IPS-18a (cell line): ENCODE measurements around the gene GTF3C2.
"Not testable (repeated sequence)": the region's sequence is repeated elsewhere in the genome, so short reads cannot be mapped to it uniquely, and the experiment has no call there.

ENCODE experiments used
- H3K27ac ChIP-seq: one replicate; pipeline ENCODE4 v1.5.1; 2013; ENCODE audit warnings: low read length
- H3K27me3 ChIP-seq: one replicate; pipeline ENCODE4 v1.6.1; 2013; ENCODE audit warnings: mild to moderate bottlenecking, low read length; ENCODE audit not compliant: control insufficient read depth, insufficient read depth
- H3K36me3 ChIP-seq: one replicate; pipeline ENCODE4 v1.6.1; 2013; ENCODE audit warnings: low read depth, low read length; ENCODE audit not compliant: control insufficient read depth
- H3K4me1 ChIP-seq: one replicate; pipeline ENCODE4 v1.6.1; 2013; ENCODE audit warnings: low read depth, low read length; ENCODE audit not compliant: control insufficient read depth
- H3K4me3 ChIP-seq: one replicate; pipeline ENCODE4 v1.5.1; 2013; ENCODE audit warnings: low read length
- H3K9ac ChIP-seq: one replicate; pipeline ENCODE4 v1.6.1; 2013; ENCODE audit warnings: mild to moderate bottlenecking, low read length, moderate library complexity
- H3K9me3 ChIP-seq: one replicate; pipeline ENCODE4 v1.6.1; 2013; ENCODE audit warnings: low read depth, low read length; ENCODE audit not compliant: control insufficient read depth

GTF3C2 gene

DNA sequence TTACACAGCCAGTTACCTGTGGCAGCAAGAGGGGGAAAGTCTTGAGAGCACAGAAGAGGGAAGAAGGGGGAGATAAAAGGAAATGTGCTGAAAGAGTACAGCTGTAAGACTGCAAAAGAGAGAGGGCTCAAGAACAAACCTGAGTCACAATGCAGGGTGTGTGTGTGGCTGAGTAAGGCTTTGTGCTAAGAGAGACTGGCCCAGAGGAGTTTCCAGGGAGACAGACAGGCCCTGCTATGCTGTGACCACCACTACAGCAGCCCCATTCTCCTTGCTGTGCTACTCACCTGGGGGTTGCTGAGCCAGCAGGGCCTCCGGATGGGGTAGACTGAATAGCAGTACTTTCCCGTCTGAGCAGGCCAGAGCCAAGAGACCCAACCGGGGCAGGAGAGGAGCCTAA is 21.3 kb downstream of the GTF3C2 start:
- Histone ChIP-seq H3K27ac (no peak overlapping the region), H3K36me3 (peaks cover 75% of the 10 kb centered on the region), H3K9me3 (no peaks in the 10 kb centered on the region), H3K4me1 (no peaks in the 10 kb centered on the region), H3K27me3 (no peaks in the 10 kb centered on the region), H3K9ac (no peak overlapping the region), H3K4me3 (no peak overlapping the region)

DNA sequence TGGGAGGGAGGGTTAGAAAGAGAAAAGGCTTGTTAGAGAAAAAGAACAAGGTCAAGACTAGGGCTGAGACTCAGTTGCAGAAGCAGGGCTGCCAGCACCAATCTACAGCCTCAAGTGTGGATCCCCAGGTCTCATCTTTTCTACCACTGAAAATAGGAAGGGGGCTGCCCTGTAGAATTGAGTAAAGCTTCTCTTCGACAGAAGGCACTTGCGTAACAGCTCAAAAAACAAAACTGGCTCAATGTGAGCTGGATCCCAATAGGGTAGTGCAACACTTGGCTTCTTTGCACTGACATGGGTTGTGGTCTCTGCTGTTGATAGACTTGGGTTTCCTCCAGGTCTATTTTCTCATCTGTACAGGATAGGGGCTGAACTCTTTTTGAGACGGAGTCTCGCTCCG is 31.8 kb downstream of the GTF3C2 start:
- Histone ChIP-seq H3K9me3 (no peaks in the 10 kb centered on the region), H3K27me3 (no peaks in the 10 kb centered on the region), H3K27ac (no peak overlapping the region), H3K36me3 (peaks cover 38% of the 10 kb centered on the region), H3K4me3 (no peak overlapping the region), H3K4me1 (peaks cover 6% of the 10 kb centered on the region), H3K9ac (no peak overlapping the region)

DNA sequence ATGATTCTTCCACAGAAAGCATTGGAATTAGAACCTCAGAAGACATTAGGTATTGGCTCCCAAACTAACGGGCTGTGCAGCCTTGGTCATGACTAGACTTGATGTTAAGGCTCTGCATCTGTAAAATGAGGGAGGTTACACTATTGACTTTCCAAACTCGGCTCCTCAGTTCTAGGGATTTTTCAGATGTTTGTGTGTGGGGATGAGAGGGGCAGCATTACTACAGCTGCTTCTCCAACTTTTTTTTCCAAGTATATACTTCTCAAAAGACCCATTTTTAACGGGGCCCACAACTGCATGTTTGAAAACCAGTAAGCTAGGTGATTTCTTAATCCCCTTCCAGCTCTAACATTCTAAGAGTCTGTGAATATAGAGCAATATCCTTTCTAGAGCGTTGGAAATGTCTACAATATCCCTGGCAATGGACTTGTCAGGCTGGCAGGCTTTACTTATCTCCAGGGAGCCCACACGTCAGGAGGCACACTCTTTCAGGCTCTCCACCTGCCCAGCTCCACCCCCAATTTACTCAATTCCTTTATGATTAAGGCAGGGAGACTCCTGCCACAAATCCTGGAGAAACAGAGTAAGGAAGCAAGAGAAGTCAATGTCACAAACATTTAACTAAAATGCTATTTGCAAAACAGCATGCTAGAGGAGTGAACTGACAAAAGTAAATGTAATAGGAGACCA is 32.8 kb downstream of the GTF3C2 start:
- Histone ChIP-seq H3K27me3 (no peaks in the 10 kb centered on the region), H3K4me1 (peaks cover 6% of the 10 kb centered on the region), H3K27ac (peak overlapping the region; percentile 95), H3K4me3 (peak overlapping the region; percentile 99), H3K36me3 (peaks cover 30% of the 10 kb centered on the region), H3K9ac (peak overlapping the region; percentile 98), H3K9me3 (no peaks in the 10 kb centered on the region)

DNA sequence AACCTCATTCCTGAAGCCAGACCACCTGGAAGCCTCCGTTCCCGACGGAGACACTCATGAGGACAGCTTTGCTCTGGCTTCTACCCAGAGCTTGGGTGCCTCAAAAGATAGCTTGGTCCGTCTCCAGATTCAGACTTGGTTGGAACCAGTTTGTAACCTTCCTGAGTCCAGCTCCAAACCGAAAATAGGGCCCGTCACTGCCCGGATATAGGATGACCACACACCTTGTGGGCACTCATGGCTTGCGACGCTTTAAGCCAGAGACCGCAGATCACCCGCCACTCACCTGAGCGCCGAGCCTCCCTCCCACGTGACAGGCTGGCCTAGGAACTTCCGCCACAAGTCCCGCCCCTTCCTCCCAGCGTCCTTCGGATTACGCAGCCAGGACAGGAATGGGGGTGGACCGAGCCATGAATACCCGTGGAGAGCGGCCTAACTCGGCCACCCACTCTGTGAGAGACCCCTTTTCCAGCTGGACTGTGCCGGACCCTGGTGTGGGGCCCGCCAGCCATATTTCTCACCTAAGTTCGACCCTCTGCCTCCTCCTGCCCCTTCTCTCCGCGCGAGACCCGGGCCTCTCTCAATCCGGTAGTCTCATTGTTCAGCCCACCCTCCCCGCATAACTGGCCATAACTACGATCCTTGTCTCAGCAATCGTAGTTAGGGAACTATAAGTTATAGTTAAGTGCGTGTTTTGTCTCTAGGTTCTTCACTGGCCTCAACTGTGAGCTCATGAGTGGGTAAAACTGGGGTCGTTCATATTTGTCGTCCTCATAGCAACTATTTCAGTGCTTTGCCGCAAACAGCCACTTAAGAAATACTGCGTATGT is 33.6 kb downstream of the GTF3C2 start, which contains the start of gene MPV17:
Gene MPV17, minus strand, starts transcription at position 332 of the 830 bp plus-strand sequence. CDS start 580 bp downstream, outside the sequence.
- H3K9ac ChIP-seq = peak within 1 kb of the TSS; percentile 98
- peaks cover 23% of the 10 kb centered on the region for H3K36me3 ChIP-seq
- no peaks in the 10 kb centered on the region for H3K9me3 ChIP-seq
- peak within 1 kb of the TSS; percentile 95 for H3K27ac ChIP-seq
- H3K27me3 ChIP-seq = no peaks in the 10 kb centered on the region
- H3K4me1 ChIP-seq = peaks cover 6% of the 10 kb centered on the region
- H3K4me3 ChIP-seq = peak within 1 kb of the TSS; percentile 99

DNA sequence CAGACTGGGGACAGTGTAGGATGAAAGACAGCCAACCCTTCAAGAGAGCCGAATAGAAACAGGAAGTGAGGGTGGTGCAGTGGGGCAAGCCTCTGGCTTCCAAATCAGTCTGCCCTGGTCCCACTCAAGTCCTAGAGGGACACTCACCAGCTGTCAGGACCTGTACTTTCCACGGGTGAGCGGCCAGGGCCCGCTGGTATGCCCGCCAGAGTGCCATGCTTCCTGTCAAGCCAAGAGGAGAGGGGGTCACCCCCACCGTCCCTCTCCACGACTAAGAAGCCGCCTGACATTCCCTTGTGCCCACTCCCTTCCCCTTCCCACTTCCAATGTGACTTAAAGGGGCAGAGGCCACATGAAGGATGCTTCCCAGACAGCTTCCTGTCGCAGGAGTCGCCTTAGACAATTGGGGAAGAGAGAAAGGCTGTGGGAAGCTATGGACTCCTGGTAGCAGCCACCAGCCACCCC is 34.2 kb downstream of the GTF3C2 start:
- no peaks in the 10 kb centered on the region for H3K27me3 ChIP-seq
- peak overlapping the region; percentile 98 for H3K9ac ChIP-seq
- peak overlapping the region; percentile 87 for H3K27ac ChIP-seq
- peaks cover 6% of the 10 kb centered on the region for H3K4me1 ChIP-seq
- H3K36me3 ChIP-seq = peaks cover 19% of the 10 kb centered on the region
- no peaks in the 10 kb centered on the region for H3K9me3 ChIP-seq
- H3K4me3 ChIP-seq = peak overlapping the region; percentile 99

DNA sequence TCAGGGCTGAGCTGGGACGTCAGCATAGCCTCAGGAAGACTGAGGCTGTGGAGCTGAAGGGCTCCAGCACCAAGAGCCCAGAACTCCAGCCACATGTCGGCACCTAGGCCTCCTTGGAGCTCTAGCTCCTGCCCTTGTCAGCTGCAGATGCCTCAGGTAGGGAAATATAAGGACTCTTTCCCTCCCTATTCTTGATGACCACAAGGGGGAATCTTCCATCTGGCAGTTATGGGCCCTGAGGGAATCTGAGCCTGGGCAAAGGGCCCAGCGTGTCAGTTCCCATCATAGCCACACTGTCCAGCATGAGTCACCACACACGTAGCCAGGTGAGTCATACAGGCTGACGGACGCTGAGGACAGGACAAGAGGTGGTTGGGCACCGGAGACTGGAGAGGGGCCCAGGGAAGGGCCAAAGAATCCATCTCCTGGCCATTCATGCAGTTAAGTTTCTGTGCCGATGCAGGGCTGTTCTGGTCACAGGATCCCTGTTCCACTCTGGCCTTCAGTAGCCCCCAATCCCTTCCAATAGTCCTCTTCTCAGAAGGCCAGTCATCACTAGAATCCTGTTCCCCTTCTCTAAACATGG is 35.5 kb downstream of the GTF3C2 start:
- H3K27ac ChIP-seq = no peak overlapping the region
- no peak overlapping the region for H3K4me3 ChIP-seq
- peaks cover 6% of the 10 kb centered on the region for H3K36me3 ChIP-seq
- H3K9ac ChIP-seq = no peak overlapping the region
- no peaks in the 10 kb centered on the region for H3K27me3 ChIP-seq
- no peaks in the 10 kb centered on the region for H3K9me3 ChIP-seq
- peaks cover 6% of the 10 kb centered on the region for H3K4me1 ChIP-seq

DNA sequence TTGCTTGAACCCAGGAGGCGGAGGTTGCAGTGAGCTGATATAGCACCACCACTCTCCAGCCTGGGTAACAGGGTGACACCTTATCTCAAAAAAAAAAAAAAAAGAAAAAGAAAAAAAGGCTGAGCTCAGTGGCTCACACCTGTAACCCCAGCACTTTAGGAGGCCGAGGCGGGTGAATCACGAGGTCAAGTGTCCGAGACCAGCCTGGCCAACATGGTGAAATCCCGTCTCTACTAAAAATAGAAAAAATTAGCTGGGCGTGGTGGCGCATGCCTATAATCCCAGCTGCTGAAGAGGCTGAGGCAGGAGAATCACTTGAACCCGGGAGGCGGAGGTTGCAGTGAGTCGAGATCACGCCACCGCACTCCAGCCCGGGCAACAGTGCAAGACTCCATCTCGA is 36.7 kb downstream of the GTF3C2 start:
- H3K27ac ChIP-seq, H3K4me1 ChIP-seq, H3K36me3 ChIP-seq, H3K9ac ChIP-seq, H3K9me3 ChIP-seq, H3K27me3 ChIP-seq, H3K4me3 ChIP-seq: not testable (repeated sequence)

DNA sequence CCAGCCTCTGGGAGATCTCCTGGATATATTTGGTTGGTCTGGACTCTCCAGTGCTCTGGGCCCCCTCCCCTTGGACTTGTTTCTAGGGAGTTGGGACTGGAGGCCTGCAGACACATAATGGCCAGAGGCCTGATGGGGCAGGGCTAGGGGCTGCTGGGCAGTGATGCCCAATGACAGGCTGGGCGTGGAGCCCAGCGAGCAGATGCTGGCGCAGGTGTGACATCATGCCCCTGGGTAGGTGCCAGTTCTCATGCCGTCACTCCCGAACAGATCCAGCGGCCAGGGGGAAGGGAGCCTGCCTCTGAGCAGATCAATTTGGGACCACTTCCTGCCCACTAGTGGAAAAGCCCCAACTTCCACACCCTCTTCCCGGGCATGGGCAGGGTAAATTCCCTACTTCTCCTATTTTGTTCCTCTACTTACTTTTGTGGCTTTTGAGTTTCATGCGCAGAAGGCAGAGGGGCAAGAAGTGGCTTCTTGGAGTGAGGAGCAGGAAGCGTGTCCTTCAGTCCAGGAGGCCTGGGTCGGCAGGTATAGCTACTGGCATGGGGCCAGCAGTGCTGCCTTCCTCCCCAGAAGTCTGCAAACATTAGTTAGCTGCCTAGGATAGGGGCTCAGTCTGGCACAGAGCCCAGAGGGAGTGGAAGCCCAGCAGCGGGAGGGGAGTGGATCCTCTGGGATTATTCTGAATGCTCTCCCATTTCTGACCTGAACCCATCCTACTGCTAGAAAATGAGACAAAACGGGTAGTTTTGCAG is 39.7 kb downstream of the GTF3C2 start:
- H3K27me3 ChIP-seq = no peaks in the 10 kb centered on the region
- H3K9me3 ChIP-seq = no peaks in the 10 kb centered on the region
- H3K27ac ChIP-seq = no peak overlapping the region
- no peaks in the 10 kb centered on the region for H3K36me3 ChIP-seq
- H3K4me1 ChIP-seq = peaks cover under 1% of the 10 kb centered on the region
- no peak overlapping the region for H3K9ac ChIP-seq
- H3K4me3 ChIP-seq = no peak overlapping the region

DNA sequence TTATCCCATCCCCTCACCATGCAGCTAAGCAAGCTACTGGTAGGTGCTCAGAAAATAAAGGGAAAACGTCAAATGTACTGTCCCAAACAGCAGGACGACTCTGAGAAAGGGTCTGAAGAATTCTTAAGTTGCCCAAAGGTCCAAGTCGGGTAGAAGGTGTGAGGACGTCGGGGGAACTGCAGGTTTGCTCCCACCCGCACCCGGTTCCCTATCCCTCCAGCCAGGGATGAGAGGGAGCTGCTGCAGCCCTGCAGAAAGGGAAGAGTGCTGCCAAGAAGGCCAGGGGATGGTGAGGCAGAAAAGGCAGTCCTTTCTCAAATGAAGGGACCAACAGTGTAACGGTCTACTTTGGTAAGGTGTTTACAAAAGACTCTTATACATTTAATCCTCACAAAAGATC is 41.4 kb downstream of the GTF3C2 start:
- H3K27me3 ChIP-seq = no peaks in the 10 kb centered on the region
- no peak overlapping the region for H3K4me3 ChIP-seq
- no peaks in the 10 kb centered on the region for H3K4me1 ChIP-seq
- no peak overlapping the region for H3K27ac ChIP-seq
- no peaks in the 10 kb centered on the region for H3K9me3 ChIP-seq
- H3K36me3 ChIP-seq = no peaks in the 10 kb centered on the region
- H3K9ac ChIP-seq = no peak overlapping the region

DNA sequence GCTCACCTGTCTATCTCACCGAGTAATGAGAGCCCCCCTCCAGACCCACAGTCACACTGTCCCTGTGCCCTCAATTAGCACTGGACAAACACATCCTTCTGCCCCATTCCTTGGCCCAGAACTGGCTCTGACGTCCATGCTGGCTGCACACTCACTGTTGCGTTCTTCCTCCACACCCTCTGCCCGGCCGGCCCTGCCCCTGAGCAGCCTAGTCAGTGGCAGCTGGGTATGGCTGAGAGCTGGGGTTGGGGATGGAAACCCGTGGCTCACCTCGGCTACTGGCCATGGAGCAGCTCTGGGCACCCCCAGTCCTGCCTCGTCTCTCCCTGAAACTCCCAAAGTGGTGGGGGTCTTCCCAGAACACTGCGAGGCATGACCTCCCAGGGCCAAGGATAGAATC is 41.9 kb downstream of the GTF3C2 start:
- H3K27ac ChIP-seq = no peak overlapping the region
- H3K27me3 ChIP-seq = peaks cover under 1% of the 10 kb centered on the region
- no peak overlapping the region for H3K9ac ChIP-seq
- no peaks in the 10 kb centered on the region for H3K9me3 ChIP-seq
- H3K36me3 ChIP-seq = no peaks in the 10 kb centered on the region
- no peak overlapping the region for H3K4me3 ChIP-seq
- H3K4me1 ChIP-seq = no peaks in the 10 kb centered on the region
